HG03558 (cell line): ENCODE measurements around the gene RUFY3.
A peak's percentile ranks its signal among the peaks of the same experiment; 100 is the strongest.
"Not testable (repeated sequence)": the region's sequence is repeated elsewhere in the genome, so short reads cannot be mapped to it uniquely, and the experiment has no call there.

Experiments used
- ATAC-seq: cut with Tn5 transposase; IDR thresholded peaks from one replicate; pipeline ENCODE4 v1.9.1; 2021; ENCODE audit warnings: moderate number of reproducible peaks; ENCODE audit not compliant: unreplicated experiment; ENCODE audit errors: extremely low read depth

RUFY3 gene

GRCh38 chr4:70721747-70722146 is at the start of gene RUFY3:
TSS of gene RUFY3 (plus strand) at chr4:70721964. CDS start at chr4:70722574, 610 bp downstream.
- ATAC-seq: no peak

GRCh38 chr4:70674191-70674590 is 47.6 kb upstream of the RUFY3 start:
- no peak for ATAC-seq

GRCh38 chr4:70674731-70675130 is 47.0 kb upstream of the RUFY3 start:
- no peak for ATAC-seq

GRCh38 chr4:70676554-70677090 is 45.1 kb upstream of the RUFY3 start:
- ATAC-seq: no peak

GRCh38 chr4:70678383-70678999 is 43.3 kb upstream of the RUFY3 start:
- peak; percentile 72 for ATAC-seq

- no peak for ATAC-seq
These were observed 40.8 kb upstream of the RUFY3 start for GRCh38 chr4:70680934-70681333.

- no peak for ATAC-seq
These were observed 40.1 kb upstream of the RUFY3 start for GRCh38 chr4:70681704-70682103.

- ATAC-seq: not testable (repeated sequence)
These were observed 39.6 kb upstream of the RUFY3 start for GRCh38 chr4:70682142-70682541.

GRCh38 chr4:70687392-70687791 is 34.4 kb upstream of the RUFY3 start:
- no peak for ATAC-seq

- peak; percentile 88 for ATAC-seq
These were observed 33.7 kb upstream of the RUFY3 start, which contains the start of gene UTP3 for GRCh38 chr4:70687821-70688794. TSS of gene UTP3 (plus strand) at chr4:70688532. CDS start at chr4:70688678, 146 bp downstream.

- no peak for ATAC-seq
These were observed 33.0 kb upstream of the RUFY3 start for GRCh38 chr4:70688795-70689231.

- no peak for ATAC-seq
These were observed 30.1 kb upstream of the RUFY3 start for GRCh38 chr4:70691661-70692060.

GRCh38 chr4:70694633-70695032 is 27.1 kb upstream of the RUFY3 start:
- not testable (repeated sequence) for ATAC-seq

- not testable (repeated sequence) for ATAC-seq
These were observed 23.3 kb upstream of the RUFY3 start for GRCh38 chr4:70698435-70698834.

GRCh38 chr4:70700712-70701111 is 21.1 kb upstream of the RUFY3 start:
- no peak for ATAC-seq

- no peak for ATAC-seq
These were observed 20.5 kb upstream of the RUFY3 start for GRCh38 chr4:70701271-70701670.

- ATAC-seq: not testable (repeated sequence)
These were observed 19.2 kb upstream of the RUFY3 start for GRCh38 chr4:70702592-70702991.

GRCh38 chr4:70703619-70704214 is 18.0 kb upstream of the RUFY3 start:
- no peak for ATAC-seq

- peak; percentile 27 for ATAC-seq
These were observed 17.4 kb upstream of the RUFY3 start for GRCh38 chr4:70704215-70704930.

- peak; percentile 17 for ATAC-seq
These were observed 16.9 kb upstream of the RUFY3 start for GRCh38 chr4:70704931-70705182.
